Measurements from ENCODE around the gene TBL1XR1. TPM values are rescaled to one million over a fixed set of nuclear protein-coding genes. Genes with fewer than 3 reads are reported as not detected.

Gene TBL1XR1
- total RNA-seq, 1 experiment from 2014 or later: 127 TPM

- peaks cover 14% of the 10 kb centered on the region for H3K4me1 Mint-ChIP-seq (ENCODE audit: low read depth, unreplicated experiment)
- no peak overlapping the region for H3K27ac Mint-ChIP-seq (ENCODE audit: unreplicated experiment)
- peak in 1 of 2 experiments; percentile 11 for DNase-seq
- H3K36me3 Mint-ChIP-seq (ENCODE audit: insufficient read depth, unreplicated experiment): peaks cover 7% of the 10 kb centered on the region
- H3K9me3 Mint-ChIP-seq (ENCODE audit: unreplicated experiment): no peaks in the 10 kb centered on the region
- Histone ChIP-seq H3K4me1 (peaks cover 32% of the 10 kb centered on the region), H3K9me3 (no peaks in the 10 kb centered on the region), H3K4me3 (ENCODE audit: low read depth, low read length) (no peak overlapping the region), H3K27me3 (replicated peaks; ENCODE audit: control insufficient read depth, insufficient read depth, low read length) (no peaks in the 10 kb centered on the region), H3K36me3 (ENCODE audit: control insufficient read depth, insufficient read depth, low read length) (no peaks in the 10 kb centered on the region)
- intact Hi-C loops (cut with micrococcal nuclease; ENCODE audit: unreplicated experiment): no loop called here
- no TSS peak for BruUV-seq (replicated peaks)
- POLR2A ChIA-PET: no interaction called here
- H3K4me3 Mint-ChIP-seq (ENCODE audit: unreplicated experiment): no peak overlapping the region
- no peak for TF ChIP-seq CTCF (IDR thresholded peaks at IDR 0.05; ENCODE audit: insufficient read depth in 1 of 2, low read depth in 1 of 2, low read length in 1 of 2, severe bottlenecking in 1 of 2, unreplicated experiment in 1 of 2)
- CTCF ChIA-PET: no interaction called here
- no peaks in the 10 kb centered on the region for H3K27me3 Mint-ChIP-seq (ENCODE audit: insufficient read depth, unreplicated experiment)
These were observed 46.9 kb downstream of the TBL1XR1 start for GRCh38 chr3:177150218-177150916.

GRCh38 chr3:177149106-177149505 lies 48.2 kb downstream of the TBL1XR1 start:
- Histone ChIP-seq H3K9me3 (no peaks in the 10 kb centered on the region), H3K4me3 (ENCODE audit: low read depth, low read length) (no peak overlapping the region), H3K27me3 (replicated peaks; ENCODE audit: control insufficient read depth, insufficient read depth, low read length) (no peaks in the 10 kb centered on the region), H3K36me3 (ENCODE audit: control insufficient read depth, insufficient read depth, low read length) (0 out of 2 replicates have a peak, but pooled peaks cover 1% of the 10 kb centered on the region), H3K4me1 (peaks cover 41% of the 10 kb centered on the region)
- no peaks in the 10 kb centered on the region for H3K9me3 Mint-ChIP-seq (ENCODE audit: unreplicated experiment)
- intact Hi-C loops (cut with micrococcal nuclease; ENCODE audit: unreplicated experiment): no loop called here
- no peak overlapping the region for H3K4me3 Mint-ChIP-seq (ENCODE audit: unreplicated experiment)
- TF ChIP-seq CTCF (IDR thresholded peaks at IDR 0.05; ENCODE audit: insufficient read depth in 1 of 2, low read depth in 1 of 2, low read length in 1 of 2, severe bottlenecking in 1 of 2, unreplicated experiment in 1 of 2): no peak
- BruUV-seq (replicated peaks): no TSS peak
- ChIA-PET CTCF (no interaction called here), POLR2A (no interaction called here)
- H3K27ac Mint-ChIP-seq (ENCODE audit: unreplicated experiment): no peak overlapping the region
- no peaks in the 10 kb centered on the region for H3K27me3 Mint-ChIP-seq (ENCODE audit: insufficient read depth, unreplicated experiment)
- H3K4me1 Mint-ChIP-seq (ENCODE audit: low read depth, unreplicated experiment): peaks cover 7% of the 10 kb centered on the region
- peaks cover 18% of the 10 kb centered on the region for H3K36me3 Mint-ChIP-seq (ENCODE audit: insufficient read depth, unreplicated experiment)
- DNase-seq: no peak

GRCh38 chr3:177147790-177148189 lies 49.5 kb downstream of the TBL1XR1 start:
- POLR2A ChIA-PET: no interaction called here
- no peak overlapping the region for H3K4me3 Mint-ChIP-seq (ENCODE audit: unreplicated experiment)

More at GRCh38 chr3:177147790-177148189, 49.5 kb downstream of the TBL1XR1 start:
- Histone ChIP-seq H3K27me3 (replicated peaks; ENCODE audit: control insufficient read depth, insufficient read depth, low read length) (no peaks in the 10 kb centered on the region), H3K4me3 (ENCODE audit: low read depth, low read length) (no peak overlapping the region), H3K4me1 (peaks cover 41% of the 10 kb centered on the region), H3K9me3 (peaks cover 4% of the 10 kb centered on the region; the same call in 1 of the 2 replicates), H3K36me3 (ENCODE audit: control insufficient read depth, insufficient read depth, low read length) (0 out of 2 replicates have a peak, but pooled peaks cover 1% of the 10 kb centered on the region)
- Mint-ChIP-seq H3K9me3 (ENCODE audit: unreplicated experiment) (no peaks in the 10 kb centered on the region), H3K27ac (ENCODE audit: unreplicated experiment) (no peak overlapping the region), H3K27me3 (ENCODE audit: insufficient read depth, unreplicated experiment) (no peaks in the 10 kb centered on the region), H3K4me1 (ENCODE audit: low read depth, unreplicated experiment) (peaks cover 5% of the 10 kb centered on the region), H3K36me3 (ENCODE audit: insufficient read depth, unreplicated experiment) (peaks cover 30% of the 10 kb centered on the region)
- TF ChIP-seq CTCF (IDR thresholded peaks at IDR 0.05; ENCODE audit: insufficient read depth in 1 of 2, low read depth in 1 of 2, low read length in 1 of 2, severe bottlenecking in 1 of 2, unreplicated experiment in 1 of 2): no peak
- no TSS peak for BruUV-seq (replicated peaks)
- DNase-seq: no peak
- CTCF ChIA-PET: no interaction called here
- intact Hi-C loops (cut with micrococcal nuclease; ENCODE audit: unreplicated experiment): no loop called here
